ENCODE results near the gene KIAA0586. TPM values are rescaled to one million over a fixed set of nuclear protein-coding genes. Genes with fewer than 3 reads are reported as not detected.

Gene KIAA0586
- total and polyA plus RNA-seq, 2 donors (not counting 3 experiments of a cell fraction or from before 2014, with no cell fraction given), result 7.4 to 25.9 TPM

DNA sequence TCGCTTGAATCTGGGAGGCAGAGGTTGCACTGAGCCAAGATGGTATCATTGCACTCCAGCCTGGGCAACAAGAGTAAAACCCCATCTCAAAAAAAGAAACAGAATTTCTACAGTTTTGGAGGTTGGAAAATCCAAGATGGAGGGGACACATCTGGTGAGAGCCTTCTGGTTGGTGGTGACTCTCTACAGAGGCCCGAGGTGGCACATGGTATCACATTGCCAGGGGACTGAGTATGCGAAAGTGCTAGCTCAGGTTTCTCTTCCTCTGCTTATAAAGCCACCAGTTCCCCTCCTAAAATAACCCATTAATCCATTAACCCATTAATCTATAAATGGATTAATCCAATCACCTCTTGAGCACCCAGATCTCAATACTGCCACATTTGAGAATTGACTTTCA lies 139.5 kb downstream of the KIAA0586 start:
- peaks cover 0 to 1% of the 10 kb centered on the region in 2 experiments for H3K27me3 ChIP-seq (ENCODE audit: control insufficient read depth in 2 of 2, insufficient read depth in 2 of 2, low read length in 2 of 2)
- ChIA-PET POLR2A (no interaction called here), CTCF (interaction anchor here (2.0 kb wide), 1 partner anchor 11 kb away, joined by 6 read pairs; no protein-coding TSS in a partner anchor)
- no peak overlapping the region for H3K9ac ChIP-seq (replicated peaks; ENCODE audit: extremely low read depth, insufficient read depth, low read length)
- H3K9me3 ChIP-seq (replicated peaks; ENCODE audit: control insufficient read depth, insufficient read depth, low read length), result no peaks in the 10 kb centered on the region
- DNase-seq (ENCODE audit: low read depth, low spot score), result no peak
- no peak overlapping the region for H2AFZ ChIP-seq (ENCODE audit: low read depth, low read length)
- no peak for FAIRE-seq
- no peak overlapping the region for H3K4me3 ChIP-seq (replicated peaks in 1 of 3; ENCODE audit: insufficient read depth in 1 of 3, low read depth in 1 of 3, low read length in 3 of 3)
- dilution Hi-C loops (cut with MboI; ENCODE audit: extremely low pct_ligation_motif_present, low sequenced_read_pairs) (no loop called here), intact Hi-C loops (cut with micrococcal nuclease) (no loop called here)
- H3K4me2 ChIP-seq (ENCODE audit: insufficient read depth, low read length), result no peak overlapping the region
- TF ChIP-seq EZH2 (IDR thresholded peaks at IDR 0.05; ENCODE audit: borderline replicate concordance, low read depth, low read length, severe bottlenecking) (no peak), FOS (IDR thresholded peaks at IDR 0.05; ENCODE audit: borderline replicate concordance, insufficient read depth, low read length) (no peak)
- no peaks in the 10 kb centered on the region for H3K79me2 ChIP-seq (ENCODE audit: control insufficient read depth, insufficient read depth, low read length)
- no peak overlapping the region for H3K27ac ChIP-seq (ENCODE audit: insufficient read depth, low read depth, low read length)
- H3K4me1 ChIP-seq (ENCODE audit: control insufficient read depth, extremely low read depth, insufficient read depth, low read length), result no peaks in the 10 kb centered on the region
- H4K20me1 ChIP-seq (replicated peaks; ENCODE audit: control insufficient read depth, extremely low read depth, insufficient read depth, low read length), result no peaks in the 10 kb centered on the region
- H3K36me3 ChIP-seq (ENCODE audit: control insufficient read depth in 2 of 2, extremely low read depth in 1 of 2, insufficient read depth in 2 of 2, low read length in 2 of 2), result no peaks in the 10 kb centered on the region
- BruUV-seq (replicated peaks), result no TSS peak
- no peaks in the 10 kb centered on the region for H3K9me1 ChIP-seq (replicated peaks; ENCODE audit: control insufficient read depth, extremely low read depth, insufficient read depth, low read length)

DNA sequence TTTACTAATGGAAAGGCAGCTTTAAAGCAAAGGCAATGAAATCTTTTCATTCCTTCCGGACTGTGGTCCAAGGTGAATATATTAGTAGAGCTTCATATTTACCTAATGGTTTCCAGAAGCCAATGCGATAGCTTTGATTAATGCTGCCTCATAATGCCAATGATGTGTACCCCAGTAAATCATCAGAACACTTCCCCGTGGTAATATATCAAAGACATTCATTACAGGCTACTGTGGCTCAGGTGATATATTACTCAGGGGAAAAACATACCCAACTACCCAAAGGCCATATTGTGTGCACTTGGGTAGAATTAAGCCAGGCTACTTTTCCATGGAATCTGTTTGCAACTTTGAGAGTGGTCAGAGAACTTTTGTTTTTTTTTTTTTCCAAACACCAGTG lies 140.8 kb downstream of the KIAA0586 start:
- Histone ChIP-seq H3K27me3 (ENCODE audit: control insufficient read depth in 2 of 2, insufficient read depth in 2 of 2, low read length in 2 of 2) (peaks cover 0 to 1% of the 10 kb centered on the region in 2 experiments), H3K9me3 (replicated peaks; ENCODE audit: control insufficient read depth, insufficient read depth, low read length) (no peaks in the 10 kb centered on the region), H3K9ac (replicated peaks; ENCODE audit: extremely low read depth, insufficient read depth, low read length) (no peak overlapping the region), H3K9me1 (replicated peaks; ENCODE audit: control insufficient read depth, extremely low read depth, insufficient read depth, low read length) (no peaks in the 10 kb centered on the region), H3K27ac (ENCODE audit: insufficient read depth, low read depth, low read length) (no peak overlapping the region), H3K36me3 (ENCODE audit: control insufficient read depth in 2 of 2, extremely low read depth in 1 of 2, insufficient read depth in 2 of 2, low read length in 2 of 2) (no peaks in the 10 kb centered on the region), H4K20me1 (replicated peaks; ENCODE audit: control insufficient read depth, extremely low read depth, insufficient read depth, low read length) (no peaks in the 10 kb centered on the region), H3K4me1 (ENCODE audit: control insufficient read depth, extremely low read depth, insufficient read depth, low read length) (no peaks in the 10 kb centered on the region), H2AFZ (ENCODE audit: low read depth, low read length) (no peak overlapping the region), H3K4me2 (ENCODE audit: insufficient read depth, low read length) (no peak overlapping the region), H3K4me3 (replicated peaks in 1 of 3; ENCODE audit: insufficient read depth in 1 of 3, low read depth in 1 of 3, low read length in 3 of 3) (no peak overlapping the region), H3K79me2 (ENCODE audit: control insufficient read depth, insufficient read depth, low read length) (no peaks in the 10 kb centered on the region)
- no peak for TF ChIP-seq FOS (IDR thresholded peaks at IDR 0.05; ENCODE audit: borderline replicate concordance, insufficient read depth, low read length)
- CTCF ChIA-PET, result interaction anchor here (1.4 kb wide), 1 partner anchor 11 kb away, joined by 3 read pairs; no protein-coding TSS in a partner anchor
- dilution Hi-C loops (cut with MboI; ENCODE audit: extremely low pct_ligation_motif_present, low sequenced_read_pairs), result no loop called here
- DNase-seq (ENCODE audit: low read depth, low spot score), result no peak
- POLR2A ChIA-PET, result no interaction called here
- no TSS peak for BruUV-seq (replicated peaks)
- intact Hi-C loops (cut with micrococcal nuclease), result no loop called here
- no peak for FAIRE-seq
